ENCODE data around the gene SMIM26. TPM values are rescaled to one million over a fixed set of nuclear protein-coding genes. Genes with fewer than 3 reads are reported as not detected.
A peak's percentile ranks its signal among the peaks of the same experiment; 100 is the strongest.

SMIM26 gene
- total and polyA plus RNA-seq, 9 of the 15 experiments (the other 6 are each of a cell fraction or from before 2014, with no cell fraction given), result 46.9 to 186 (median 86.5) TPM

GRCh38 chr20:18587665-18588573 is 20.7 kb downstream of the SMIM26 start, which contains the start of gene DTD1 (continued):
- TF ChIP-seq NR2F6 (CRISPR knock-in tag; IDR thresholded peaks at IDR 0.05) (no peak), CBX2 (IDR thresholded peaks at IDR 0.05; ENCODE audit: insufficient read depth, low read length, poor library complexity, severe bottlenecking) (no peak), SAFB2 (IDR thresholded peaks at IDR 0.05; ENCODE audit: borderline replicate concordance, low read depth, low read length, severe bottlenecking) (no peak), NONO (IDR thresholded peaks at IDR 0.05; ENCODE audit: low read depth in 2 of 2, low read length in 1 of 2) (peak; percentile 59 to 75; a peak in 2 of 4 replicates), SRF (CRISPR knock-in tag; IDR thresholded peaks at IDR 0.05) (no peak), RBM17 (IDR thresholded peaks at IDR 0.05; ENCODE audit: borderline replicate concordance, low read depth, low read length) (no peak), TEAD2 (tag; IDR thresholded peaks at IDR 0.05) (no peak), ETS1 (conservative IDR thresholded peaks at IDR 0.05; ENCODE audit: control insufficient read depth, low read depth, low read length) (peak; percentile 17; the same call in 1 of the 2 replicates), FOXA3 (CRISPR knock-in tag; conservative IDR thresholded peaks at IDR 0.05 in 1 of 2, IDR thresholded peaks at IDR 0.05 in 1 of 2) (no peak), POLR3A (IDR thresholded peaks at IDR 0.05; ENCODE audit: borderline replicate concordance, extremely low read depth, insufficient read depth, insufficient read length) (no peak), ZNF436 (CRISPR knock-in tag; IDR thresholded peaks at IDR 0.05) (no peak), CXXC5 (CRISPR knock-in tag; IDR thresholded peaks at IDR 0.05) (peak; percentile 86), ZNF224 (CRISPR knock-in tag; IDR thresholded peaks at IDR 0.05) (no peak), CREB1 (IDR thresholded peaks at IDR 0.05) (no peak; the same call in 1 of the 2 replicates), CREB1 (CRISPR knock-in tag; IDR thresholded peaks at IDR 0.05) (0 out of 2 replicates have a peak, but pooled peaks have one; percentile 30), CEBPG (CRISPR knock-in tag; IDR thresholded peaks at IDR 0.05) (no peak), CEBPG (tag; conservative IDR thresholded peaks at IDR 0.05 in 1 of 2, IDR thresholded peaks at IDR 0.05 in 1 of 2) (no peak), TEAD1 (CRISPR knock-in tag; IDR thresholded peaks at IDR 0.05) (no peak; a peak in 1 of 4 replicates), SNIP1 (IDR thresholded peaks at IDR 0.05; ENCODE audit: low read depth) (no peak), HDAC3 (IDR thresholded peaks at IDR 0.05; ENCODE audit: borderline replicate concordance, partially characterized antibody) (no peak)
- TF ChIP-seq, protein P1, sequence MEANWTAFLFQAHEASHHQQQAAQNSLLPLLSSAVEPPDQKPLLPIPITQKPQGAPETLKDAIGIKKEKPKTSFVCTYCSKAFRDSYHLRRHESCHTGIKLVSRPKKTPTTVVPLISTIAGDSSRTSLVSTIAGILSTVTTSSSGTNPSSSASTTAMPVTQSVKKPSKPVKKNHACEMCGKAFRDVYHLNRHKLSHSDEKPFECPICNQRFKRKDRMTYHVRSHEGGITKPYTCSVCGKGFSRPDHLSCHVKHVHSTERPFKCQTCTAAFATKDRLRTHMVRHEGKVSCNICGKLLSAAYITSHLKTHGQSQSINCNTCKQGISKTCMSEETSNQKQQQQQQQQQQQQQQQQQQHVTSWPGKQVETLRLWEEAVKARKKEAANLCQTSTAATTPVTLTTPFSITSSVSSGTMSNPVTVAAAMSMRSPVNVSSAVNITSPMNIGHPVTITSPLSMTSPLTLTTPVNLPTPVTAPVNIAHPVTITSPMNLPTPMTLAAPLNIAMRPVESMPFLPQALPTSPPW (CRISPR knock-in tag; IDR thresholded peaks at IDR 0.05), result peak; percentile 52; the same call in 1 of the 2 replicates
- TF ChIP-seq, protein P2, sequence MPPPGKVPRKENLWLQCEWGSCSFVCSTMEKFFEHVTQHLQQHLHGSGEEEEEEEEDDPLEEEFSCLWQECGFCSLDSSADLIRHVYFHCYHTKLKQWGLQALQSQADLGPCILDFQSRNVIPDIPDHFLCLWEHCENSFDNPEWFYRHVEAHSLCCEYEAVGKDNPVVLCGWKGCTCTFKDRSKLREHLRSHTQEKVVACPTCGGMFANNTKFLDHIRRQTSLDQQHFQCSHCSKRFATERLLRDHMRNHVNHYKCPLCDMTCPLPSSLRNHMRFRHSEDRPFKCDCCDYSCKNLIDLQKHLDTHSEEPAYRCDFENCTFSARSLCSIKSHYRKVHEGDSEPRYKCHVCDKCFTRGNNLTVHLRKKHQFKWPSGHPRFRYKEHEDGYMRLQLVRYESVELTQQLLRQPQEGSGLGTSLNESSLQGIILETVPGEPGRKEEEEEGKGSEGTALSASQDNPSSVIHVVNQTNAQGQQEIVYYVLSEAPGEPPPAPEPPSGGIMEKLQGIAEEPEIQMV (tag; conservative IDR thresholded peaks at IDR 0.05; ENCODE audit: low read depth), result no peak
